HL-60 (cell line): ENCODE data around the gene SHANK2.

ENCODE experiments used
- DNase-seq, 2 experiments: peaks; one replicate each; pipeline ENCODE4 v3.0.0-alpha.2; 2010 to 2020; ENCODE audit warnings: low read depth in 1 of 2, low spot score in 1 of 2
- H3K27ac ChIP-seq: fragments of 250-450 bp; sonication (Bioruptor Pico); replicated peaks from 2 replicates; pipeline ENCODE4 v1.5.1; 2020; ENCODE audit warnings: mild to moderate bottlenecking, moderate library complexity
- H3K27me3 ChIP-seq: fragments of 250-450 bp; sonication (Bioruptor Pico); 2 replicates; pipeline ENCODE4 v1.5.1; 2021; ENCODE audit warnings: mild to moderate bottlenecking, moderate library complexity; ENCODE audit not compliant: insufficient read depth, poor library complexity, severe bottlenecking
- H3K4me3 ChIP-seq: replicated peaks from 2 replicates; pipeline ENCODE4 v1.5.1; 2011; ENCODE audit warnings: mild to moderate bottlenecking, control low read depth, low read length; ENCODE audit not compliant: insufficient read depth
- CTCF ChIP-seq: IDR thresholded peaks from one replicate; pipeline ENCODE4 v1.5.1; 2011; ENCODE audit warnings: low read length, control low read depth, inconsistent platforms; ENCODE audit not compliant: insufficient read depth
- GABPA ChIP-seq: IDR thresholded peaks from 2 replicates; pipeline ENCODE4 v1.6.1; 2012; ENCODE audit warnings: low read depth
- POLR2AphosphoS5 ChIP-seq: IDR thresholded peaks from 2 replicates; pipeline ENCODE4 v1.6.1; 2012; ENCODE audit warnings: low read depth
- REST ChIP-seq: IDR thresholded peaks from 2 replicates; pipeline ENCODE4 v1.6.1; 2012; ENCODE audit warnings: low read depth; ENCODE audit not compliant: insufficient replicate concordance
- SPI1 ChIP-seq: IDR thresholded peaks from 2 replicates; pipeline ENCODE4 v1.6.1; 2012; ENCODE audit warnings: low read depth, mild to moderate bottlenecking, borderline replicate concordance

Gene SHANK2

DNA sequence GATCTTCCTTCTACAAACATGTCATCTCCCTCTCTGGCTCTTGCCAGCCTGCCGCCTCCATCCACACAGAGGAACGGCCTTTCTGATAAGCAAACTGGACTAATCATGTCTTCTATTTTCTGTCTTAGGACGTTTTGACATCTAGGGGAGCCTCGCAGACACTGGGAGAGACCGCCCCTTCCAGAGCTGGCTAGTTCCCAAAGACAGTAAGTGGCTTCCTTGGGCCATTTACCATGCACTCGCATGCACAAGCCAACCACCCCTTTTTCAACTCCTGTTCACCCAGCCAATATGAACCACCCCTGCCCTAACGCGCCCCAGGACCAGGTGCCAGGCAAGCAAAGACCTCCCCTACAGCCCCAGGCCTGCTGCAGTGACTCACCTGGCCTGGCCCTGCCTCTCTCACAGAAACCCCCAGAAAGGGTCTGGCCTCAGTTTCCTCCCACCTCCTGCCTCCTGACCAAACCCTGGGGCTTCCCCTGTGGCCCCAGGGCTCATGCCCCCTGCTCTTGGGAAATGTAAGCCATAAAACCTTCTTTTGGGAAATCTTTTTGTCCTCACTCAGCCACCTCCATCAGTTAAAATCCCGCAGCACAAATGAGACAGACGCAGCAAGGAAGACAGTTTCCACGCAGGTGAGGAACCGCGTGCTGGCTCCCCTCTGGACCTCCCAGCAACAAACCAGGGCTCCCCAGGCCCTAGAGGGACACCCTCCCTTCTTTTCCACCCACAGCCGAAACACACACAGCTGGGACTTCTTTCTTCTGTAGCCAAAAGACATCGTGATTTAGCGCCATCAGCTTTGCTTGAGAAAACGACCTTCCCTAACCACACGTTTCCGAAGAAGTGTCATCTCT is 38.5 kb downstream of the SHANK2 start:
- H3K4me3 ChIP-seq = no peak overlapping the region
- TF ChIP-seq GABPA = no peak
- TF ChIP-seq POLR2AphosphoS5 = no peak
- no peak for TF ChIP-seq CTCF
- no peak for TF ChIP-seq REST
- no peak for TF ChIP-seq SPI1
- no peak for DNase-seq
- no peak overlapping the region for H3K27ac ChIP-seq
- no peaks in the 10 kb centered on the region for H3K27me3 ChIP-seq

DNA sequence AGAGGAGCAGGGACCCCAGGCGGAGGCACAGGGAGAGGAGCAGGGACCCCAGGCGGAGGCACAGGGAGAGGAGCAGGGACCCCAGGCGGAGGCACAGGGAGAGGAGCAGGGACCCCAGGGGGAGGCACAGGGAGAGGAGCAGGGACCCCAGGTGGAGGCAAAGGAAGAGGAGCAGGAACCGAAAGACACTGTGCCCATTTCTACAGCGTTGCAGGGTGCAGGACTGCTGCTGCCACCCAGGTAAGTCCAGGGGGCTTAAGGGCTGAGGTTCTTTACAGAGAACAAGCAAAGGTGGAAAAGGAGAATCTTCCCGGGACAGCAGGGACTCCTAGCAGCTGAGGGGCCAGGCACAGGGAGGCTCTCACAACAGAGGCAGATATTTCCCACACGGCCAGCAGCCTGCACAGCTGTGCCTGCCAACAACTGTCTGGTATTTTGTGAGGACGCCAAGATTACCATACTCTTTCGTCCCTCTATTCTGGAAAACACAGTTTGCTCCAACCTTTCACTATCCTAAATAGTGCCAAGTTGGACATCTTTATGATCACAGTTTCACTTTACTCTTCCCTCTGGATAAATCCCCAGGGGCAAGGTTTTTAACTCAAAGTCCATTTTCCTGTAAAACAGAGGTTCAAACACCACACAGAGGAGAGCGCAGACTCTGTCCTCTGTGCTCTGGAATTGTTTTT is 39.4 kb downstream of the SHANK2 start:
- Histone ChIP-seq H3K27ac (no peak overlapping the region), H3K4me3 (no peak overlapping the region), H3K27me3 (no peaks in the 10 kb centered on the region)
- TF ChIP-seq POLR2AphosphoS5 = no peak
- TF ChIP-seq REST = no peak
- TF ChIP-seq SPI1 = no peak
- no peak for TF ChIP-seq CTCF
- TF ChIP-seq GABPA = no peak
- no peak for DNase-seq

DNA sequence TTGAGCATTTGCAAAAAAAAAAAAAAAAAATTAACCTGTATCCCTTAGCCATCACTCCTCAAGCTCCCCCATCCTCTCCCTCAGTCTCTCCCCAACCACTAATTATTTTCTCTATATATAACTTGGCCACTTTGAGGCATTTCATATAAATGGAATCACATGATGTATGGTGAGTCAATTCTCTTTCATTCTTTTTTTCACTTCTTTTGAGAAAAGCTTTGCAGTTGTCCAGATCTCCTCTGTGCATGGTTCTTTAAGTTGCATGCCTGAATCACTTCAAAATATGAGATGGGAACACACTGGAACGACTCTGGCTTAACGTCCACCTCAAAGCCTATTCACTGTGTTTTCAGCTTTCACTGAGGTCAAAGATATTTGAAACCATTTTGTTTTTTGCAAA is 40.7 kb downstream of the SHANK2 start:
- Histone ChIP-seq H3K4me3 (no peak overlapping the region), H3K27ac (no peak overlapping the region), H3K27me3 (no peaks in the 10 kb centered on the region)
- TF ChIP-seq GABPA = no peak
- TF ChIP-seq POLR2AphosphoS5 = no peak
- TF ChIP-seq SPI1 = no peak
- no peak for TF ChIP-seq REST
- DNase-seq = no peak
